GM12891 (cell line): ENCODE data around the gene PTN.
"Not testable (repeated sequence)": the region's sequence is repeated elsewhere in the genome, so short reads cannot be mapped to it uniquely, and the experiment has no call there.

Experiments used
- DNase-seq: peaks from one replicate; pipeline ENCODE4 v3.0.0; 2011; ENCODE audit warnings: low spot score; ENCODE audit not compliant: insufficient read length
- FAIRE-seq: peaks from 2 replicates; lab custom pipeline; 2011; peaks lifted over from hg19 to GRCh38; lab: Jason Lieb, UNC
- PAX5 ChIP-seq: IDR thresholded peaks from 2 replicates; pipeline ENCODE4 v1.6.1; 2011; ENCODE audit warnings: low read length, moderate library complexity, mild to moderate bottlenecking; ENCODE audit not compliant: insufficient read depth, severe bottlenecking
- POLR2A ChIP-seq: IDR thresholded peaks from 2 replicates; pipeline ENCODE4 v1.6.1; 2011; ENCODE audit warnings: low read depth, low read length, control low read depth
- POLR2AphosphoS5 ChIP-seq: IDR thresholded peaks from 2 replicates; pipeline ENCODE4 v1.6.1; 2011; ENCODE audit warnings: low read depth, low read length, control low read depth
- POU2F2 ChIP-seq: IDR thresholded peaks from 2 replicates; pipeline ENCODE4 v1.6.1; 2011; ENCODE audit warnings: low read depth, mild to moderate bottlenecking, control low read depth, low read length, moderate library complexity
- SPI1 ChIP-seq: IDR thresholded peaks from 2 replicates; pipeline ENCODE4 v1.6.1; 2011; ENCODE audit warnings: low read depth, low read length, control low read depth
- TAF1 ChIP-seq: IDR thresholded peaks from 2 replicates; pipeline ENCODE4 v1.6.1; 2011; ENCODE audit warnings: low read depth, low read length, control low read depth

The PTN gene

DNA sequence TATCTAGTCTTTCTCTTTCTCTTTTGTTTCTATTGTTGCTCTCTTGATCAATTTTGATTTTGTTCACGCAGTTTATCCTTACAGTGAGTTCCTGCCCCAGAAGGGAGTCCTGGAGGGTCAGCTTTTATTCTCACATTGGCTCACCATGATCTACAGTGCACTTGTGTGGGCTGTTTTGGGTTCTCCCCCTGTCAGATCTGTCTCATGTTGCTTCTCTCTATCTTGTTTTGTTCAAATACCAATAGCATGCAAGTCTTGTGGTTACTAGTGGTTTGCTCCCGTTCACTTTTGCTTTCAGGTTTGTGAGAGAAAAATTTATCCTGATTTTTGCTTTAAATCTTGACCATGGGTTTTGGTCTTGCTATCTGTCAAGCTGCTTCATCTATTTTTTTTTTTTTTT is 74.3 kb downstream of the PTN start:
- TF ChIP-seq POLR2A (no peak), SPI1 (no peak), POLR2AphosphoS5 (no peak), PAX5 (no peak), TAF1 (no peak), POU2F2 (no peak)
- FAIRE-seq, result no peak

DNA sequence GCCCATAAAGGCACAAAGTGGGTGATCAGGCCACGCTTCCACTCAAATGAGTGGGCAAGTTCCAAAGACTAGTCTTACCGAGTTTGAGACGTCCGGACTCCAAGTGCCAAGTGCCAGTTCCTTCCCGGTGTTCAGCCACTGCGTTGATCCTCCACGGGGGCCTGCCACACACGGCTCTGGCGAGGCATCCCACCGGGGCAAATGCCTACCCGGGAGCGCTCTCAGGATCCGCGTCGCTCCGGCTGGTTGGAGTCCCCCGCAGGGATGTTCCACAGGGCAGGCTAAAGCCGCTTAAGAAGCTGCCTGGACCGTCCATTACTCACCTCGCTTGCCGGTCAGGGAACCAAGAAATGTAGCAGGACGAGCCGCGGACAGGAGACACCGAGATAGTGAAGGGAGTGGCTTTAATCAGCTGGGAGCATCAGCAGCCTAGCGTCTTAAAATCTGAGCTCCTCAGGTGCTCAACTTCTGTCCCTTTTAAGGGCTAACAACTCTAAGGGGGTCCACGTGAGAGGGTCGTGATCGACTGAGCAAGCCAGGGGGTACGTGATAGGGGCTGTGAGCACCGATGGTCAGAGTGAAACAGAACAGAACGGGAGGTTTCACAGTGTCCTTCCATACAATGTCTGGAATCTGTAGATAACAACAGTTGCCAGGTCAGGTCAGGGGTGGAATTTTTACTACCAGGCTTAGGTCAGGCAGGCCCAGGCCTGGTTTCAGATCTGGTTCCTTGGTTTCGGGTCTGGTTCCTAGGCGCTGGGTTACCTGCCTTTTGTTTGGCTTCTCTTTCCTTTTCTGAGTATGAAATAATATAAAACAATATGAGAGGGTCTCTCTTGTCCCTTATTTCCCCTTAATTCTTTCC is 75.3 kb downstream of the PTN start:
- DNase-seq, FAIRE-seq: not testable (repeated sequence)

More for the DNA sequence above, 74.3 kb downstream of the PTN start:
- no peak for DNase-seq

GRCh38 chr7:137266764-137267163 is 76.8 kb downstream of the PTN start:
- TF ChIP-seq POU2F2 (no peak), SPI1 (no peak)
- DNase-seq (no peak), FAIRE-seq (no peak)

DNA sequence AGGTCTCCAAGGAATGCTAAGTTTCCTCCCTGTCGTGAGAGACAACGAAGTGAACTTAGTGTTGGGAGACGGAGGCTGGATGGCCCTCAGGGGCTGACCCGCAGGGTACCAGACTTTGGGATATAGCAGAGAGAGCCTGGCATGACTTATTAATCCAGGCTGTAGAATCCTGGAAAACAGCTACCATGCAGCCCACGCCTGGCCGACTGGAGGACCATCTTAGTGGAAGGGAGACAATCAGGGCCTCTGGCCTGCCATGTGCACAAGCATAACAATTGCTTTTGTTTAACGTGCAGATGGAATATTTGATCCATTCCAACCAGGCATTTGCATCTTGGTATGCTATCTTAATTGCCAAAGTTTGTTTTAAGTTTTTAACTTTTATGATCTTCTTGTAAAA is 78.1 kb downstream of the PTN start:
- FAIRE-seq, DNase-seq: not testable (repeated sequence)

GRCh38 chr7:137262599-137262998 is 80.9 kb downstream of the PTN start:
- TF ChIP-seq SPI1 (no peak), PAX5 (no peak), POU2F2 (no peak), POLR2A (no peak), TAF1 (no peak), POLR2AphosphoS5 (no peak)
- FAIRE-seq (no peak), DNase-seq (no peak)

- FAIRE-seq, result no peak
- TF ChIP-seq POLR2AphosphoS5 (no peak), TAF1 (no peak), POLR2A (no peak), PAX5 (no peak), SPI1 (no peak), POU2F2 (no peak)
- no peak for DNase-seq
Observed at GRCh38 chr7:137258552-137258951, 85.0 kb downstream of the PTN start.

- no peak for DNase-seq
- TF ChIP-seq PAX5 (no peak), POLR2A (no peak), SPI1 (no peak), POU2F2 (no peak), TAF1 (no peak), POLR2AphosphoS5 (no peak)
- no peak for FAIRE-seq
Observed at GRCh38 chr7:137254766-137255165, 88.8 kb downstream of the PTN start.

- no peak for DNase-seq
- TF ChIP-seq PAX5 (no peak), POLR2AphosphoS5 (no peak), TAF1 (no peak), POU2F2 (no peak), POLR2A (no peak), SPI1 (no peak)
- no peak for FAIRE-seq
Observed at GRCh38 chr7:137245890-137246289, 97.6 kb downstream of the PTN start.

DNA sequence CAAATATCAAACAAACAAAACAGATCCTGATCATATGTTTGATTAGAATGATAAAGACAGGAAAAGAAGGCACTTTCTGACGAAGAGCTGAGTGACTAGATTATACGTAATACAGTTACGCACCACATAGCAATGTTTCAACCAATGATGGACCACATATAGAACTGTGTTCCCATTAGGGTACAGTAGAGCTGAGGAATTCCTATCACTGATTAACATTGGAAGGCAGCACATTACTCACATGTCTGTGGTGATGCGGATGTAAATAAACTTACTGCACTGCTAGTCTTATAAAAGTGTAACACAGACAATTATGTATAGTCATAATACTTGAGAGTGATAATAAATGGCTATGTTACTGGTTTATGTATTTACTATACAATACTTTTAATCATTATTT is 98.3 kb downstream of the PTN start:
- FAIRE-seq (no peak), DNase-seq (no peak)
- TF ChIP-seq POLR2AphosphoS5, result no peak
- no peak for TF ChIP-seq PAX5
- TF ChIP-seq POU2F2, result no peak
- no peak for TF ChIP-seq TAF1
- no peak for TF ChIP-seq POLR2A
- TF ChIP-seq SPI1, result no peak

GRCh38 chr7:137243741-137244140 is 99.8 kb downstream of the PTN start:
- DNase-seq (no peak), FAIRE-seq (no peak)
- TF ChIP-seq SPI1 (no peak), PAX5 (no peak), TAF1 (no peak), POLR2A (no peak), POU2F2 (no peak), POLR2AphosphoS5 (no peak)
